HCT116 (cell line): ENCODE measurements around the gene CEBPB. TPM values are rescaled to one million over a fixed set of nuclear protein-coding genes. Genes with fewer than 3 reads are reported as not detected.
"Not testable (repeated sequence)": the region's sequence is repeated elsewhere in the genome, so short reads cannot be mapped to it uniquely, and the experiment has no call there.

Experiments
- ATAC-seq: fragments of 200-7000 bp; cut with Tn5 transposase; 2 replicates; pipeline ENCODE4 v1.9.1; 2020; ENCODE audit warnings: mild to moderate bottlenecking, moderate library complexity
- BruUV-seq: library from RNA; stranded (reverse); fragments of 400-500 nt; replicated peaks from 2 replicates; lab custom pipeline; 2021; lab: Mats Ljungman, UMichigan
- CTCF ChIA-PET: fragments of 300-600 bp; sonication (Branson Sonifier 250); formaldehyde crosslinking; loops from one replicate; lab custom pipeline; 2021; ENCODE audit warnings: antibody characterized with exemption; lab: Charles Lee
- POLR2A ChIA-PET: fragments of 300-600, 350-600 bp; sonication (Branson Sonifier 250); formaldehyde crosslinking; loops from one replicate; lab custom pipeline; 2021; ENCODE audit warnings: antibody characterized with exemption; lab: Charles Lee
- RAD21 ChIA-PET, 2 experiments: fragments of 300-600 bp; sonication (Branson Sonifier 250); formaldehyde crosslinking; loops; one replicate each; lab custom pipeline; 2023; ENCODE audit warnings: low total read pairs in 2 of 2; ENCODE audit not compliant: uncharacterized antibody in 2 of 2, unreplicated experiment in 2 of 2, low non-redundant PET in 1 of 2; lab: Charles Lee
- DNase-seq: peaks from one replicate; pipeline ENCODE4 v3.0.0-alpha.2; 2010; ENCODE audit warnings: low read depth, low spot score
- H2AFZ ChIP-seq: fragments of 200-600 bp; shearing (Covaris generic), sonication (generic); 2 replicates; pipeline ENCODE4 v1.6.1; 2017; ENCODE audit warnings: low read depth, mixed run types, mixed read lengths, antibody characterized with exemption, low read length; ENCODE audit not compliant: poor library complexity, severe bottlenecking
- H3K27ac ChIP-seq: 2 replicates; pipeline ENCODE4 v1.5.1; 2012; ENCODE audit warnings: low read depth, low read length
- H3K27me3 ChIP-seq: fragments of 200-600 bp; sonication (generic); 2 replicates; pipeline ENCODE4 v1.6.1; 2016; ENCODE audit warnings: mixed run types, low read length, mixed read lengths; ENCODE audit not compliant: insufficient read depth
- H3K36me3 ChIP-seq, 2 experiments: fragments of 200-500 bp in 1 of 2; fragments of 200-600 bp in 1 of 2; sonication (Bioruptor generic) in 1 of 2; sonication (generic) in 1 of 2; 2 replicates each; pipeline versions ENCODE4 v1.5.1 to v1.6.1; 2014 to 2016; ENCODE audit warnings: low read length in 2 of 2, inconsistent platforms in 1 of 2, mixed read lengths in 1 of 2, mixed run types in 1 of 2; ENCODE audit not compliant: insufficient read depth in 2 of 2, control insufficient read depth in 1 of 2
- H3K4me1 ChIP-seq, 2 experiments: fragments of 200-600 bp in 1 of 2; sonication (generic) in 1 of 2; 2 replicates each; pipeline versions ENCODE4 v1.5.1 to v1.6.1; 2012 to 2017; ENCODE audit warnings: low read length in 2 of 2, inconsistent platforms in 1 of 2, mild to moderate bottlenecking in 1 of 2, mixed read lengths in 1 of 2, mixed run types in 1 of 2, moderate library complexity in 1 of 2; ENCODE audit not compliant: insufficient read depth in 2 of 2, control insufficient read depth in 1 of 2
- H3K4me2 ChIP-seq: fragments of 200-600 bp; sonication (generic); 2 replicates; pipeline ENCODE4 v1.6.1; 2017; ENCODE audit warnings: mixed run types, low read length, mixed read lengths
- H3K4me3 ChIP-seq, 2 experiments: fragments of 200-600 bp in 1 of 2; sonication (generic) in 1 of 2; replicated peaks in 1 of 2; 2 replicates each; pipeline ENCODE4 v1.5.1; 2011 to 2016; ENCODE audit warnings: low read length in 2 of 2, control low read depth in 1 of 2, low read depth in 1 of 2, mild to moderate bottlenecking in 1 of 2, mixed read lengths in 1 of 2, mixed run types in 1 of 2
- H3K79me2 ChIP-seq: fragments of 200-600 bp; sonication (generic); 2 replicates; pipeline ENCODE4 v1.6.1; 2017; ENCODE audit warnings: mild to moderate bottlenecking, mixed run types, low read length, moderate library complexity, mixed read lengths; ENCODE audit not compliant: insufficient read depth
- H3K9ac ChIP-seq: fragments of 200-600 bp; sonication (generic); 2 replicates; pipeline ENCODE4 v1.6.1; 2016; ENCODE audit warnings: low read length, mixed read lengths
- H3K9me2 ChIP-seq: fragments of 200-600 bp; sonication (generic), shearing (Covaris generic); 2 replicates; pipeline ENCODE4 v1.6.1; 2017; ENCODE audit warnings: mixed run types, mild to moderate bottlenecking, moderate library complexity; ENCODE audit not compliant: insufficient read depth
- H3K9me3 ChIP-seq, 2 experiments: fragments of 200-500 bp in 1 of 2; fragments of 200-600 bp in 1 of 2; sonication (Bioruptor generic) in 1 of 2; sonication (generic) in 1 of 2; 2 replicates each; pipeline ENCODE4 v1.6.1; 2014 to 2017; ENCODE audit warnings: low read length in 2 of 2, mixed read lengths in 2 of 2, inconsistent platforms in 1 of 2, low read depth in 1 of 2, mild to moderate bottlenecking in 1 of 2, mixed run types in 1 of 2, moderate library complexity in 1 of 2; ENCODE audit not compliant: control insufficient read depth in 1 of 2, insufficient read depth in 1 of 2
- H4K20me1 ChIP-seq: fragments of 200-600 bp; sonication (generic), shearing (Covaris generic); 2 replicates; pipeline ENCODE4 v1.6.1; 2017; ENCODE audit warnings: mixed run types, mild to moderate bottlenecking, moderate library complexity; ENCODE audit not compliant: insufficient read depth
- EGR1 ChIP-seq: IDR thresholded peaks from 2 replicates; pipeline ENCODE4 v1.6.1; 2012; ENCODE audit warnings: low read depth
- intact Hi-C: fragments of 100-400 bp; cut with micrococcal nuclease; formaldehyde crosslinking; loops from 2 replicates; pipeline ENCODE4 v1.10.0; 2022
- total RNA-seq: library from RNA; stranded (reverse); gene quantifications from one replicate; pipeline ENCODE4 v1.2.1, GENCODE V29; 2021; ENCODE audit not compliant: unreplicated experiment
- TF ChIP-seq, protein P1 (sequence below), 3 experiments: fragments of 200-600 bp in 1 of 3; sonication (generic) in 1 of 3; IDR thresholded peaks in 2 of 3; conservative IDR thresholded peaks in 1 of 3; 2 replicates each; pipeline ENCODE4 v1.5.1; 2012 to 2017; ENCODE audit warnings: low read depth in 2 of 3, low read length in 2 of 3, antibody characterized with exemption in 1 of 3, borderline replicate concordance in 1 of 3, control low read depth in 1 of 3, mild to moderate bottlenecking in 1 of 3, mixed read lengths in 1 of 3, mixed run types in 1 of 3, moderate library complexity in 1 of 3; ENCODE audit not compliant: insufficient read depth in 1 of 3

The CEBPB gene
- total RNA-seq, 1 experiment from 2014 or later = 113 TPM

DNA sequence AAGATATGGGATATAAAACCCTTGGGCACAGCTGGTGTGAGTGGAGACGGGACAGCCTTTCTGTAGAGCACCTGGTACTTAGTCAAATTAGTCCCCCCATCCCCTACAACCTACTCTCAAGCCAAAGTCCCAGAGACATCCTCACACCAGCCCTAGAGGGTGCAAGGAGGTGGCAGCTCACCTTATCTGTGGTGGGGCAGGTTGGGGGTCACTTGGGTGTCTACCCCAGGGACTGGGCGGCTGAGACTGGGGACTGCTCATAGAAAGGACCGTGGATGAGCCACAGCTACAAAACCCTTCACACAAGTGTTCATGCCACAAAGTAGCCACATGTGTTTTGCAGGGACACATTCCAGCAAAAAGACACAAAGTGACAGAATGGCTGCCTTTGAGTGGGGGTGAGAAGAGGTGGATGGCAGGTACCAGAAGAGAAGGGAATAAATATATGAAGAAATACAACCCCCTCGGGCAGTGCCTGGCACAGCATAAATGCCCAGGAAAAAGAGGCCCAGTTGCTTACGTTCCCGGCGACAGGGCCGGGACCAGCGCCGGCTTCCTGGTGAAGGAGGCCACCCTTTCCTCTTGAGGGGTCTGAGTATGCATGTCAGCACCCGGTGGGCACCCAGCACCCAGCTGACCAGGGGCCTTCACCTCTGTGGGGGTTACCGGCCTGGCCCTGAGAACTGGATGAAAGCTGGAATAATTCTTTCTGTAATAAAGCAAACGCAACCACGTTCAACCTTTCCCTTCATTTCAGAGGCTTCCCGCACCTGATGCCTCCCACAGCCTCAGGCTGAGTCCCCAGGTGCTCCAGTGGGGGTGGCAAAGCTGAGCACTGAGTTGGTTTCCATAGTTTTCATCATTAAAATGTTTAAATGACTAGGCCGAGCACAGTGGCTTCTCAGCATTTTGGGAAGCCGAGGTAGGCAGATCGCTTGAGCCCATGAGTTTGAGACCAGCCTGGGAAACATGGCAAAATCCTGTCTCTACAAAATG, 14.4 kb upstream of the CEBPB start:
- intact Hi-C loops = no loop called here
- no peak overlapping the region for H3K4me2 ChIP-seq

DNA sequence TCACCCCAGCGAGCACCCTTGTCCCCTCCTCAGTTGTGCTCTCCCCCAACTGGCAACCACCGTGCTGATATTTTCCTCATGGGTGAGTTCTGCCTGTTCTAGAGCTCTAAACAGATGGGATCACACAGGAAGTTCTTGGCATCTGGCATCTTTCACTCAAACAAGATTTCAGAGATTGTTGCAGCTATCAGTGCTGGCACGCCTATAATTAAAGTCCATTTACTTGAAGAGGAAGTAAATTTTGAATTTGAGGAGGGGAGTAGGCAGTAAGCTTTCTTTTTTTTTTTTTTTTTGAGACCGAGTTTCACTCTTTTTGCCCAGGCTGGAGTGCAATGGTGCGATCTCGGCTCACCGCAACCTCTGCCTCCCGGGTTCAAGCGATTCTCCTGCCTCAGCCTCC, 12.0 kb upstream of the CEBPB start:
- intact Hi-C loops = loop anchor here (1.0 kb wide), 1 partner anchor 57 kb away; no protein-coding TSS in a partner anchor
- not testable (repeated sequence) for BruUV-seq, H3K79me2 ChIP-seq, H3K27ac ChIP-seq, H3K9me3 ChIP-seq, H3K36me3 ChIP-seq, DNase-seq, H3K4me1 ChIP-seq, H3K4me2 ChIP-seq, H3K9me2 ChIP-seq, ATAC-seq, H4K20me1 ChIP-seq, H3K9ac ChIP-seq, H3K4me3 ChIP-seq, H2AFZ ChIP-seq, H3K27me3 ChIP-seq
- ChIA-PET POLR2A (interaction anchor here (0.7 kb wide), 1 partner anchor 12 kb away, joined by 6 read pairs; the partner anchor contains the start of gene CEBPB), CTCF (interaction anchor here (0.6 to 6.0 kb wide), 13 partner anchors 9 to 407 kb away, joined by 3 to 59 read pairs (median 4); no protein-coding TSS in a partner anchor), RAD21 (interaction anchor here (0.6 to 1.3 kb wide), 8 partner anchors 9 to 421 kb away, joined by 3 to 10 read pairs (median 4); no protein-coding TSS in a partner anchor)
- TF ChIP-seq, protein P1, sequence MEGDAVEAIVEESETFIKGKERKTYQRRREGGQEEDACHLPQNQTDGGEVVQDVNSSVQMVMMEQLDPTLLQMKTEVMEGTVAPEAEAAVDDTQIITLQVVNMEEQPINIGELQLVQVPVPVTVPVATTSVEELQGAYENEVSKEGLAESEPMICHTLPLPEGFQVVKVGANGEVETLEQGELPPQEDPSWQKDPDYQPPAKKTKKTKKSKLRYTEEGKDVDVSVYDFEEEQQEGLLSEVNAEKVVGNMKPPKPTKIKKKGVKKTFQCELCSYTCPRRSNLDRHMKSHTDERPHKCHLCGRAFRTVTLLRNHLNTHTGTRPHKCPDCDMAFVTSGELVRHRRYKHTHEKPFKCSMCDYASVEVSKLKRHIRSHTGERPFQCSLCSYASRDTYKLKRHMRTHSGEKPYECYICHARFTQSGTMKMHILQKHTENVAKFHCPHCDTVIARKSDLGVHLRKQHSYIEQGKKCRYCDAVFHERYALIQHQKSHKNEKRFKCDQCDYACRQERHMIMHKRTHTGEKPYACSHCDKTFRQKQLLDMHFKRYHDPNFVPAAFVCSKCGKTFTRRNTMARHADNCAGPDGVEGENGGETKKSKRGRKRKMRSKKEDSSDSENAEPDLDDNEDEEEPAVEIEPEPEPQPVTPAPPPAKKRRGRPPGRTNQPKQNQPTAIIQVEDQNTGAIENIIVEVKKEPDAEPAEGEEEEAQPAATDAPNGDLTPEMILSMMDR (IDR thresholded peaks at IDR 0.05 in 2 of 3, conservative IDR thresholded peaks at IDR 0.05 in 1 of 3; ENCODE audit: borderline replicate concordance in 1 of 3, insufficient read depth in 1 of 3, low read depth in 2 of 3, low read length in 2 of 3) = 0 out of 6 replicates have a peak, but pooled peaks of 1 of the 3 experiments have one; percentile 2

More for the DNA sequence above, 14.4 kb upstream of the CEBPB start:
- BruUV-seq = no TSS peak
- no peaks in the 10 kb centered on the region for H3K27me3 ChIP-seq
- H3K79me2 ChIP-seq = 0 out of 2 replicates have a peak, but pooled peaks cover 4% of the 10 kb centered on the region
- ATAC-seq (no peak), DNase-seq (no peak)
- POLR2A ChIA-PET = interaction anchor here (0.7 kb wide), 1 partner anchor 56 kb away, joined by 3 read pairs; no protein-coding TSS in a partner anchor
- H3K9me2 ChIP-seq = no peaks in the 10 kb centered on the region
- H3K9ac ChIP-seq = no peak overlapping the region
- no peak overlapping the region for H3K27ac ChIP-seq
- no peaks in the 10 kb centered on the region; a peak in 1 of 4 replicates for H3K36me3 ChIP-seq
- TF ChIP-seq EGR1 = no peak
- no peak overlapping the region for H2AFZ ChIP-seq
- H3K4me1 ChIP-seq = peaks cover 16 to 29% of the 10 kb centered on the region in 2 experiments
- no peaks in the 10 kb centered on the region for H4K20me1 ChIP-seq
- CTCF ChIA-PET = interaction anchor here (0.9 to 6.0 kb wide), 3 partner anchors 56 to 201 kb away, joined by 3 to 59 read pairs (median 6); no protein-coding TSS in a partner anchor
- RAD21 ChIA-PET = interaction anchor here (0.5 to 0.7 kb wide), 2 partner anchors 40 to 72 kb away, joined by 3 read pairs; no protein-coding TSS in a partner anchor
- H3K9me3 ChIP-seq = no peaks in the 10 kb centered on the region
- H3K4me3 ChIP-seq = no peak overlapping the region
